ENCODE data around the gene DMD.

The DMD gene

GRCh38 chrX:31580227-31580626 lies 1631.1 kb downstream of the DMD start:
- peak; percentile 22 for DNase-seq
- H3K4me3 ChIP-seq (ENCODE audit: low read depth, low read length) = no peak overlapping the region
- no peak for TF ChIP-seq CTCF (IDR thresholded peaks at IDR 0.05; ENCODE audit: low read depth, low read length, missing control alignments)
- in situ Hi-C loops (cut with HindIII; ENCODE audit: low pct_ligation_motif_present, low sequenced_read_pairs) = no loop called here
- H3K27me3 ChIP-seq (replicated peaks) = no peaks in the 10 kb centered on the region
- H3K36me3 ChIP-seq (replicated peaks) = no peaks in the 10 kb centered on the region
- H3K27ac ChIP-seq = no peak overlapping the region

- in situ Hi-C loops (cut with HindIII; ENCODE audit: low pct_ligation_motif_present, low sequenced_read_pairs) = no loop called here
- no peak for TF ChIP-seq CTCF (IDR thresholded peaks at IDR 0.05; ENCODE audit: low read depth, low read length, missing control alignments)
- no peak overlapping the region for H3K4me3 ChIP-seq (ENCODE audit: low read depth, low read length)
- no peak for DNase-seq
- no peaks in the 10 kb centered on the region for H3K36me3 ChIP-seq (replicated peaks)
- H3K27ac ChIP-seq = no peak overlapping the region
- no peaks in the 10 kb centered on the region for H3K27me3 ChIP-seq (replicated peaks)
Measured at GRCh38 chrX:31572360-31572759, 1639.0 kb downstream of the DMD start.

GRCh38 chrX:31570658-31571057 lies 1640.7 kb downstream of the DMD start:
- no peak for TF ChIP-seq CTCF (IDR thresholded peaks at IDR 0.05; ENCODE audit: low read depth, low read length, missing control alignments)
- in situ Hi-C loops (cut with HindIII; ENCODE audit: low pct_ligation_motif_present, low sequenced_read_pairs) = no loop called here

GRCh38 chrX:31563792-31564191 lies 1647.6 kb downstream of the DMD start:
- no peak for TF ChIP-seq CTCF (IDR thresholded peaks at IDR 0.05; ENCODE audit: low read depth, low read length, missing control alignments)
- Histone ChIP-seq H3K36me3 (replicated peaks) (no peaks in the 10 kb centered on the region), H3K27ac (no peak overlapping the region), H3K27me3 (replicated peaks) (no peaks in the 10 kb centered on the region), H3K4me3 (ENCODE audit: low read depth, low read length) (no peak overlapping the region)
- DNase-seq = no peak
- in situ Hi-C loops (cut with HindIII; ENCODE audit: low pct_ligation_motif_present, low sequenced_read_pairs) = no loop called here

More at GRCh38 chrX:31570658-31571057, 1640.7 kb downstream of the DMD start:
- Histone ChIP-seq H3K27me3 (replicated peaks) (no peaks in the 10 kb centered on the region), H3K36me3 (replicated peaks) (no peaks in the 10 kb centered on the region), H3K27ac (no peak overlapping the region), H3K4me3 (ENCODE audit: low read depth, low read length) (no peak overlapping the region)
- no peak for DNase-seq

- in situ Hi-C loops (cut with HindIII; ENCODE audit: low pct_ligation_motif_present, low sequenced_read_pairs) = no loop called here
- peak; percentile 6 for DNase-seq
- Histone ChIP-seq H3K27me3 (replicated peaks) (no peaks in the 10 kb centered on the region), H3K36me3 (replicated peaks) (no peaks in the 10 kb centered on the region), H3K4me3 (ENCODE audit: low read depth, low read length) (no peak overlapping the region), H3K27ac (no peak overlapping the region)
- no peak for TF ChIP-seq CTCF (IDR thresholded peaks at IDR 0.05; ENCODE audit: low read depth, low read length, missing control alignments)
Measured at GRCh38 chrX:31555506-31555905, 1655.8 kb downstream of the DMD start.

GRCh38 chrX:31551913-31552312 lies 1659.4 kb downstream of the DMD start:
- H3K4me3 ChIP-seq (ENCODE audit: low read depth, low read length) = no peak overlapping the region
- in situ Hi-C loops (cut with HindIII; ENCODE audit: low pct_ligation_motif_present, low sequenced_read_pairs) = no loop called here
- H3K36me3 ChIP-seq (replicated peaks) = no peaks in the 10 kb centered on the region

More at GRCh38 chrX:31551913-31552312, 1659.4 kb downstream of the DMD start:
- no peaks in the 10 kb centered on the region for H3K27me3 ChIP-seq (replicated peaks)
- TF ChIP-seq CTCF (IDR thresholded peaks at IDR 0.05; ENCODE audit: low read depth, low read length, missing control alignments) = no peak
- no peak for DNase-seq
- no peak overlapping the region for H3K27ac ChIP-seq

Data from brain microvascular endothelial cell (primary cell).